WTC11 (cell line): ENCODE measurements around the gene KCNG4. TPM values are rescaled to one million over a fixed set of nuclear protein-coding genes. Genes with fewer than 3 reads are reported as not detected.

Experiments
- ATAC-seq: fragments of 200-7000 bp; cut with Tn5 transposase; 2 replicates; pipeline ENCODE4 v1.10.0; 2021; ENCODE audit warnings: mild to moderate bottlenecking, moderate library complexity
- CTCF ChIA-PET: fragments of 300-600 bp; sonication (Branson Sonifier 250); formaldehyde crosslinking; loops from one replicate; lab custom pipeline; 2021; ENCODE audit warnings: antibody characterized with exemption; lab: Charles Lee
- POLR2A ChIA-PET: fragments of 350-600 bp; sonication (Branson Sonifier 250); formaldehyde crosslinking; loops from one replicate; lab custom pipeline; 2021; ENCODE audit warnings: antibody characterized with exemption; lab: Charles Lee
- DNase-seq: peaks from one replicate; pipeline ENCODE4 v3.0.0; 2021; ENCODE audit warnings: low spot score
- H3K27ac Mint-ChIP-seq: 2 replicates; pipeline ENCODE4 v1.8.0; 2021; ENCODE audit warnings: mixed read lengths
- H3K27me3 Mint-ChIP-seq: 2 replicates; pipeline ENCODE4 v1.8.0; 2021; ENCODE audit warnings: low read depth, mild to moderate bottlenecking, moderate library complexity, mixed read lengths
- H3K36me3 Mint-ChIP-seq: 2 replicates; pipeline ENCODE4 v1.8.0; 2021; ENCODE audit warnings: mixed read lengths
- H3K4me1 Mint-ChIP-seq: 2 replicates; pipeline ENCODE4 v1.8.0; 2022; ENCODE audit warnings: mixed read lengths
- H3K4me3 Mint-ChIP-seq: 2 replicates; pipeline ENCODE4 v1.8.0; 2021; ENCODE audit warnings: mild to moderate bottlenecking, moderate library complexity, mixed read lengths
- H3K9me3 Mint-ChIP-seq: 2 replicates; pipeline ENCODE4 v1.8.0; 2021; ENCODE audit warnings: mixed read lengths
- ATF1 ChIP-seq: sonication (generic); formaldehyde crosslinking; IDR thresholded peaks from 2 replicates; pipeline ENCODE4 v1.8.1; 2023; ENCODE audit warnings: mild to moderate bottlenecking, moderate library complexity, missing genetic modification reagents
- ELF4 ChIP-seq: sonication (generic); formaldehyde crosslinking; IDR thresholded peaks from 2 replicates; pipeline ENCODE4 v1.8.1; 2022; ENCODE audit warnings: low read depth, mild to moderate bottlenecking, moderate library complexity, missing genetic modification reagents
- GABPB1 ChIP-seq: sonication (generic); formaldehyde crosslinking; IDR thresholded peaks from 2 replicates; pipeline ENCODE4 v1.8.1; 2023; ENCODE audit warnings: mild to moderate bottlenecking, missing genetic modification reagents
- GRHL2 ChIP-seq: fragments of 250-450 bp; sonication (Bioruptor Pico); IDR thresholded peaks from 2 replicates; pipeline ENCODE4 v1.8.0; 2022; ENCODE audit warnings: mild to moderate bottlenecking, moderate library complexity; ENCODE audit not compliant: insufficient replicate concordance, severe bottlenecking
- GTF2I ChIP-seq: fragments of 250-450 bp; sonication (Bioruptor Pico); conservative IDR thresholded peaks from 2 replicates; pipeline ENCODE4 v1.4.0; 2021; ENCODE audit warnings: mild to moderate bottlenecking
- JUN ChIP-seq: sonication (generic); formaldehyde crosslinking; IDR thresholded peaks from 2 replicates; pipeline ENCODE4 v1.8.0; 2023; ENCODE audit warnings: mild to moderate bottlenecking, missing genetic modification reagents
- MYBL2 ChIP-seq: sonication (generic); formaldehyde crosslinking; IDR thresholded peaks from 2 replicates; pipeline ENCODE4 v1.8.1; 2023; ENCODE audit warnings: mild to moderate bottlenecking, moderate library complexity, missing genetic modification reagents
- NFATC4 ChIP-seq: fragments of 250-450 bp; sonication (Bioruptor Pico); IDR thresholded peaks from 2 replicates; pipeline ENCODE4 v1.9.0; 2021; ENCODE audit warnings: mild to moderate bottlenecking
- SMAD3 ChIP-seq: sonication (generic); formaldehyde crosslinking; IDR thresholded peaks from 2 replicates; pipeline ENCODE4 v1.8.0; 2022; ENCODE audit warnings: missing genetic modification reagents, mild to moderate bottlenecking, borderline replicate concordance
- SOX15 ChIP-seq: fragments of 250-450 bp; sonication (Bioruptor Pico); IDR thresholded peaks from 2 replicates; pipeline ENCODE4 v1.9.0; 2021; ENCODE audit warnings: mild to moderate bottlenecking
- TCF7 ChIP-seq: sonication (generic); formaldehyde crosslinking; IDR thresholded peaks from 2 replicates; pipeline ENCODE4 v1.8.0; 2022; ENCODE audit warnings: mild to moderate bottlenecking, low read depth, missing genetic modification reagents, moderate library complexity
- TP53 ChIP-seq: sonication (generic); formaldehyde crosslinking; IDR thresholded peaks from 2 replicates; pipeline ENCODE4 v1.8.1; 2023; ENCODE audit warnings: mild to moderate bottlenecking, missing genetic modification reagents
- ZNF121 ChIP-seq: sonication (generic); formaldehyde crosslinking; IDR thresholded peaks from 2 replicates; pipeline ENCODE4 v1.8.0; 2023; ENCODE audit warnings: missing genetic modification reagents
- ZNF232 ChIP-seq: sonication (generic); formaldehyde crosslinking; IDR thresholded peaks from 2 replicates; pipeline ENCODE4 v1.8.0; 2022; ENCODE audit warnings: mild to moderate bottlenecking, missing genetic modification reagents
- ZNF263 ChIP-seq: sonication (generic); formaldehyde crosslinking; IDR thresholded peaks from 2 replicates; pipeline ENCODE4 v1.8.1; 2022; ENCODE audit warnings: low read depth, mild to moderate bottlenecking, moderate library complexity, missing genetic modification reagents
- total RNA-seq: library from RNA; stranded (reverse); gene quantifications from 3 replicates; pipeline ENCODE4 v1.2.3, GENCODE V29; 2021
- TF ChIP-seq, protein P1 (sequence below): sonication (generic); formaldehyde crosslinking; IDR thresholded peaks from 2 replicates; pipeline ENCODE4 v1.8.1; 2022; ENCODE audit warnings: mild to moderate bottlenecking, moderate library complexity, missing genetic modification reagents
- TF ChIP-seq, protein P2 (sequence below): fragments of 200-600 bp; IDR thresholded peaks from 2 replicates; pipeline ENCODE4 v1.8.0; 2022; ENCODE audit warnings: antibody characterized with exemption
- TF ChIP-seq, protein P3 (sequence below): sonication (generic); formaldehyde crosslinking; IDR thresholded peaks from 2 replicates; pipeline ENCODE4 v1.8.1; 2022; ENCODE audit warnings: low read depth, mild to moderate bottlenecking, moderate library complexity, missing genetic modification reagents, borderline replicate concordance
- TF ChIP-seq, protein P4 (sequence below): sonication (generic); formaldehyde crosslinking; IDR thresholded peaks from 2 replicates; pipeline ENCODE4 v1.8.0; 2022; ENCODE audit warnings: mild to moderate bottlenecking, missing genetic modification reagents
- TF ChIP-seq, protein P5 (sequence below): sonication (generic); formaldehyde crosslinking; IDR thresholded peaks from 2 replicates; pipeline ENCODE4 v1.8.1; 2023; ENCODE audit warnings: mild to moderate bottlenecking, missing genetic modification reagents

Gene KCNG4
- total RNA-seq, 1 experiment from 2014 or later: not detected

DNA sequence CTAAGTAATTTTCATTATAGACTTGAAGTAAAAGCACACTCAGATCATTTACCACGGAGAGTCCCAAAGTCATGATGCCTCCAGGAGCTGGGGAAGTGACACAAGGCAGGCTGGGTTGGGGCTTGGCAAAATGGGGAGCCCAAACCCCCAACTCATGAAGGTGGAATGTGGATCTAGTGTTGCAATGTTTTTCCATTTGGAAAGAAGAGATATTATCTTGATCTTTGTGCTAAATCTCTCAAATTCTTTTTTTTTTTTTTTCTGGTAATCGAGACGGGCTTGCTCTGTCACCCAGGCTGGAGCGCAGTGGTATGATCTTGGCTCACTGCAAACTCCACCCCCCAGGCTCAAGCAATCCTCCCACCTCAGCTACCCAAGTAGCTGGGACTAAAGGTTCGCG lies 7.5 kb upstream of the KCNG4 start:
- DNase-seq (no peak), ATAC-seq (no peak)
- H3K27me3 Mint-ChIP-seq: peaks cover 2% of the 10 kb centered on the region
- H3K36me3 Mint-ChIP-seq: no peaks in the 10 kb centered on the region
- no peak overlapping the region for H3K27ac Mint-ChIP-seq
- H3K4me1 Mint-ChIP-seq: 0 out of 2 replicates have a peak, but pooled peaks cover 7% of the 10 kb centered on the region
- H3K4me3 Mint-ChIP-seq: no peak overlapping the region
- CTCF ChIA-PET: no interaction called here
- POLR2A ChIA-PET: no interaction called here
- H3K9me3 Mint-ChIP-seq: peaks cover 19% of the 10 kb centered on the region
- TF ChIP-seq, protein P1, sequence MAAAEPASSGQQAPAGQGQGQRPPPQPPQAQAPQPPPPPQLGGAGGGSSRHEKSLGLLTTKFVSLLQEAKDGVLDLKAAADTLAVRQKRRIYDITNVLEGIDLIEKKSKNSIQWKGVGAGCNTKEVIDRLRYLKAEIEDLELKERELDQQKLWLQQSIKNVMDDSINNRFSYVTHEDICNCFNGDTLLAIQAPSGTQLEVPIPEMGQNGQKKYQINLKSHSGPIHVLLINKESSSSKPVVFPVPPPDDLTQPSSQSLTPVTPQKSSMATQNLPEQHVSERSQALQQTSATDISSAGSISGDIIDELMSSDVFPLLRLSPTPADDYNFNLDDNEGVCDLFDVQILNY (CRISPR knock-in tag): no peak
- TF ChIP-seq ZNF121 (CRISPR knock-in tag): no peak
- no peak for TF ChIP-seq ATF1 (CRISPR knock-in tag)
- TF ChIP-seq, protein P2, sequence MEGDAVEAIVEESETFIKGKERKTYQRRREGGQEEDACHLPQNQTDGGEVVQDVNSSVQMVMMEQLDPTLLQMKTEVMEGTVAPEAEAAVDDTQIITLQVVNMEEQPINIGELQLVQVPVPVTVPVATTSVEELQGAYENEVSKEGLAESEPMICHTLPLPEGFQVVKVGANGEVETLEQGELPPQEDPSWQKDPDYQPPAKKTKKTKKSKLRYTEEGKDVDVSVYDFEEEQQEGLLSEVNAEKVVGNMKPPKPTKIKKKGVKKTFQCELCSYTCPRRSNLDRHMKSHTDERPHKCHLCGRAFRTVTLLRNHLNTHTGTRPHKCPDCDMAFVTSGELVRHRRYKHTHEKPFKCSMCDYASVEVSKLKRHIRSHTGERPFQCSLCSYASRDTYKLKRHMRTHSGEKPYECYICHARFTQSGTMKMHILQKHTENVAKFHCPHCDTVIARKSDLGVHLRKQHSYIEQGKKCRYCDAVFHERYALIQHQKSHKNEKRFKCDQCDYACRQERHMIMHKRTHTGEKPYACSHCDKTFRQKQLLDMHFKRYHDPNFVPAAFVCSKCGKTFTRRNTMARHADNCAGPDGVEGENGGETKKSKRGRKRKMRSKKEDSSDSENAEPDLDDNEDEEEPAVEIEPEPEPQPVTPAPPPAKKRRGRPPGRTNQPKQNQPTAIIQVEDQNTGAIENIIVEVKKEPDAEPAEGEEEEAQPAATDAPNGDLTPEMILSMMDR: no peak
- TF ChIP-seq, protein P3, sequence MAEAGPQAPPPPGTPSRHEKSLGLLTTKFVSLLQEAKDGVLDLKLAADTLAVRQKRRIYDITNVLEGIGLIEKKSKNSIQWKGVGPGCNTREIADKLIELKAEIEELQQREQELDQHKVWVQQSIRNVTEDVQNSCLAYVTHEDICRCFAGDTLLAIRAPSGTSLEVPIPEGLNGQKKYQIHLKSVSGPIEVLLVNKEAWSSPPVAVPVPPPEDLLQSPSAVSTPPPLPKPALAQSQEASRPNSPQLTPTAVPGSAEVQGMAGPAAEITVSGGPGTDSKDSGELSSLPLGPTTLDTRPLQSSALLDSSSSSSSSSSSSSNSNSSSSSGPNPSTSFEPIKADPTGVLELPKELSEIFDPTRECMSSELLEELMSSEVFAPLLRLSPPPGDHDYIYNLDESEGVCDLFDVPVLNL: no peak
- TF ChIP-seq, protein P4, sequence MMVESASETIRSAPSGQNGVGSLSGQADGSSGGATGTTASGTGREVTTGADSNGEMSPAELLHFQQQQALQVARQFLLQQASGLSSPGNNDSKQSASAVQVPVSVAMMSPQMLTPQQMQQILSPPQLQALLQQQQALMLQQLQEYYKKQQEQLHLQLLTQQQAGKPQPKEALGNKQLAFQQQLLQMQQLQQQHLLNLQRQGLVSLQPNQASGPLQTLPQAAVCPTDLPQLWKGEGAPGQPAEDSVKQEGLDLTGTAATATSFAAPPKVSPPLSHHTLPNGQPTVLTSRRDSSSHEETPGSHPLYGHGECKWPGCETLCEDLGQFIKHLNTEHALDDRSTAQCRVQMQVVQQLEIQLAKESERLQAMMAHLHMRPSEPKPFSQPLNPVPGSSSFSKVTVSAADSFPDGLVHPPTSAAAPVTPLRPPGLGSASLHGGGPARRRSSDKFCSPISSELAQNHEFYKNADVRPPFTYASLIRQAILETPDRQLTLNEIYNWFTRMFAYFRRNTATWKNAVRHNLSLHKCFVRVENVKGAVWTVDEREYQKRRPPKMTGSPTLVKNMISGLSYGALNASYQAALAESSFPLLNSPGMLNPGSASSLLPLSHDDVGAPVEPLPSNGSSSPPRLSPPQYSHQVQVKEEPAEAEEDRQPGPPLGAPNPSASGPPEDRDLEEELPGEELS: no peak
- no peak for TF ChIP-seq GTF2I
- no peak for TF ChIP-seq ZNF263 (CRISPR knock-in tag)
- no peak for TF ChIP-seq GABPB1 (CRISPR knock-in tag)
- no peak for TF ChIP-seq ZNF232 (CRISPR knock-in tag)
- no peak for TF ChIP-seq SMAD3 (CRISPR knock-in tag)
- TF ChIP-seq, protein P5, sequence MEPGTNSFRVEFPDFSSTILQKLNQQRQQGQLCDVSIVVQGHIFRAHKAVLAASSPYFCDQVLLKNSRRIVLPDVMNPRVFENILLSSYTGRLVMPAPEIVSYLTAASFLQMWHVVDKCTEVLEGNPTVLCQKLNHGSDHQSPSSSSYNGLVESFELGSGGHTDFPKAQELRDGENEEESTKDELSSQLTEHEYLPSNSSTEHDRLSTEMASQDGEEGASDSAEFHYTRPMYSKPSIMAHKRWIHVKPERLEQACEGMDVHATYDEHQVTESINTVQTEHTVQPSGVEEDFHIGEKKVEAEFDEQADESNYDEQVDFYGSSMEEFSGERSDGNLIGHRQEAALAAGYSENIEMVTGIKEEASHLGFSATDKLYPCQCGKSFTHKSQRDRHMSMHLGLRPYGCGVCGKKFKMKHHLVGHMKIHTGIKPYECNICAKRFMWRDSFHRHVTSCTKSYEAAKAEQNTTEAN (CRISPR knock-in tag): no peak
- TF ChIP-seq TP53 (CRISPR knock-in tag): no peak
- TF ChIP-seq NFATC4: no peak
- TF ChIP-seq TCF7: no peak
- TF ChIP-seq SOX15 (CRISPR knock-in tag): no peak

DNA sequence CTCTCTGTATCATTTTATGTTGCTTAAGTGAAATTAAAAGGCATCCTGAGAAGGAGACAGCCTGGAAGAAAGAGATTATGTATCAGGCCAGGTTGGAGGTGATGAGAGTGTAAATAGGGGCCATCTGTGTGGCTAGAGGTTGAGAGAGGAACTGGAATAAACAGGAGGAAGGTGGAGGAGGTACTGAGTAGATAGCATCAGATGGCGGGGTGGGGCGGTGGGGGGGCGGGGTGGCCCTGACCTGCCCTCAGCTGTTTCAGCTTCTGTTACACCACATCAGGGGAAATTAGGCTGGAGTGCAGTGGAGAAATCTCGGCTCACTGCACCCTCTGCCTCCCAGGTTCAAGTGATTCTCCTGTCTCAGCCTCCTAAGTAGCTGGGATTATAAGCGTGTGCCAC lies 6.9 kb upstream of the KCNG4 start:
- ATAC-seq (no peak), DNase-seq (no peak)
- no peak overlapping the region for H3K27ac Mint-ChIP-seq
- H3K36me3 Mint-ChIP-seq: no peaks in the 10 kb centered on the region
- H3K4me1 Mint-ChIP-seq: 0 out of 2 replicates have a peak, but pooled peaks cover under 1% of the 10 kb centered on the region
- H3K4me3 Mint-ChIP-seq: no peak overlapping the region
- CTCF ChIA-PET: no interaction called here
- TF ChIP-seq, protein P3: no peak
- TF ChIP-seq ELF4 (no peak), MYBL2 (CRISPR knock-in tag) (no peak), JUN (no peak), GRHL2 (CRISPR knock-in tag) (no peak)
- peaks cover 2% of the 10 kb centered on the region for H3K27me3 Mint-ChIP-seq
- peaks cover 19% of the 10 kb centered on the region for H3K9me3 Mint-ChIP-seq
- POLR2A ChIA-PET: no interaction called here
